NK-92 (cell line): Measurements from ENCODE around the gene LBR.

Source experiments
- DNase-seq: peaks from one replicate; lab custom pipeline; 2025; ENCODE audit not compliant: unreplicated experiment; lab: John Stamatoyannopoulos, UW

LBR gene

DNA sequence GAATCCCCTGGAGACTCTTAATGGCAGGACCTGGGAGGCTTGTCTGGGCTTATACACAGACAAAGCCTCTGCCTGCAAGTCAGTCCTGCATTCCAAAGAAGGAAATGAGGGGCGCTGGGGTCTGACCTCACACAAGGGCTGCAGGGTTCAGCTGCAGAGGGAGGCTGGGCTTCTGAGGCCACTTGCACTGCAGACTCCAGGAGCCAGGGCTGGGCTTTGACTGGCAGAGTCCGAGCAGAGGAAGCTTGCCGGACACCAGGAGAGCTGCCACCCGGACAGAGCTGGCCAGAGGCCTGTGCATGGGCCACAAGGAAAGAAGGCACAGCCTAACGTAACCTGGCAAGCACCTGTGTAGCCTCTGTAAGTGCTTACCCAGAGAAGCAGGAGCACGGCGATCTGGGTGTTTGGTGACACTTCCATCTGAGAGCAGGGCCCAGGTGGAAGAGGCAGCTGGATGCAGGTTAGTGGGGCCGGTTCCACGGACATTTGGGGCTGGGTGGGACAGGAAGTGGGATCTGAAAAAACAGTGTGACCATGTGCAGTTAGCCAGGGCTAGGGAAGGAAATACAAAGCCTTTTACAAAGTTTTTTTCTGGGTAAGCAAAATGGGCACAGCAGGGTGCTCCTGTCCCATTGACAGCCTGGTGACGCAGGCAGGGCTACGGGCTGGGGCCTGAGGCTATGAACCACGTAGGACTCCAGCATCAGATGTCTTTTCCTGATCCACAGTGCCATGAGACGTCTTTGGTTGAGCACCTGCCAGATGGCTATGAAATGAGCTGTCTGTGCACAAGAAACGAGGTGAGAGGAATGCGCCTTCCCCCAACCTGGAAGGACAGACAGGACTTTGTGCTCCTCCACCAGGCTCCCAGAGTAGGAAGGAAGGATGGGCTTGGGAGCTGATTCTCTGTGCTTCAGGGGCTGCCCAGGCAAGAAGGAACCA, 37.3 kb upstream of the LBR start:
- DNase-seq, result no peak

DNA sequence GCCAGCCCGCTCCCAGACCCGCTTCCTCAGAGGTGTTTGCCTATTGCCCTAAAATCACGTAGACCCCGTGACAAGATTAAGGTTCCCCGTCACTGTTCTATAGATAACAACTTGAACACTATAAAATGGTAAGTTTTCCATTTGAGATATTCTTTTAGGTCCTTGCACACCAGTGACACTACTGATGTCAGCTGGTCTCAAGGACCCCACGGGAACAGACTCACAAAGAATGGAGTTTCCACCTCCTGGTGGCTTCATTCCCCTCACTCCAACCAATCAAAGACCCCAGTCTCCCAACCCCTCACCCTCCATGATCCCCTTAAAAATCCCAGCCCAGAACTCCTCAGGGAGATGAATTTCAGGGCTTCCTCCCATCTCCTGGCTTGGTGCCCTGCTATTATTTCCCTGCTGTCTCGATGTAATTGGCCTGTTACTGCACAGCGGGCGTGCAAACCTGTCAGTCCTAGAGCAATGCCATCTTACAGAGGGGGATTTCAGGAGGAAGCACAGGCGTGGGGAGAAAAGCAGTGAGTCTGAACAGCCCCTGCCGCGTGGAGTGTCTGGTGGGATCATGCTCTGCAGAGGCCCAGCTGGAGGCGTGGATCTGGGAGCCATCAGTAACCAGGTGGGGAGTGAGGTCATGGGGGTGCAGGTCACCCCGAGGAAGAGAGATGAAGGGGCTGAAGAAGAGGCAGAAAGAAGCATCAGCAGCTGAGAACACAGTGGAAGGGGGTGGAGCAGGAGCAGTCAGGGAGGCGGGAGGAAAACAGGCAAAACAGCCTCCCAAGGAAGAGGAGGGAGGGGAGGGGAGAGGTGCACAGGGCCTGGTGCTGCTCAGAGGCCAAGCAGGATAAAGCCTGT, 35.1 kb upstream of the LBR start:
- no peak for DNase-seq

DNA sequence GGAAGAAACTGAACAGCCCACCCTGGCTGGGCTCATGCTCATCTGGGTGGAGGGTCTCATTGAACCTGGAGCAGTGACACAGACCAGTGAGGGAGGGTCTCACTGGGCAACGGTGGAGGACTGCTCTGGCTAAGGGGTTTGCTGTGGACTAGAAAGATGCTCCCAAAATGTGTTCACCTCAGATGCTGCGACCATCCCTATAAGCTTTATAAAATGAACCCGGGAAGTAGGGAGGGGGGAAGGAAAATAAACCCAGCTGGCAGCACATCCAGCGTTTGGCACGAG, 34.5 kb upstream of the LBR start:
- DNase-seq, result no peak

GRCh38 chr1:225461533-225462428, 33.9 kb upstream of the LBR start:
- no peak for DNase-seq

GRCh38 chr1:225460737-225461532, 33.1 kb upstream of the LBR start:
- DNase-seq, result no peak

GRCh38 chr1:225460021-225460736, 32.3 kb upstream of the LBR start:
- DNase-seq, result no peak

DNA sequence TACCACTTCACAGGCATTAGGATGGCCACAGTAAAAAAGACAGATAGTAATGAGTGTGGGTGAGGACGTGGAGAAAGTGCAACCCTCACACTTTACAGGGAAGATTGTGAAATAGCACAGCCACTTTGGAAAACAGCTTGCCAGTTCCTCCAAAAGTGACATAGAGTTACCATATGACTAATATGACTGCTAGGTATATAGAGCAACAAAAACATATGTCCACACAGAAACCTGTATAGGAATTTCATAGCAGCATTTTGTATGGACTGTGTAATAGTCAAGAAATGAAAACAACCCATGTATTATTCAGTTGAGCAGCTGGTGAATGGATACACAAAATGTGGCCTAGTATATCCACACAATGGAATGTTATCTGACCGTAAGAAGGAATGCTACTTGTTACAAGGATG, 30.4 kb upstream of the LBR start:
- no peak for DNase-seq

DNA sequence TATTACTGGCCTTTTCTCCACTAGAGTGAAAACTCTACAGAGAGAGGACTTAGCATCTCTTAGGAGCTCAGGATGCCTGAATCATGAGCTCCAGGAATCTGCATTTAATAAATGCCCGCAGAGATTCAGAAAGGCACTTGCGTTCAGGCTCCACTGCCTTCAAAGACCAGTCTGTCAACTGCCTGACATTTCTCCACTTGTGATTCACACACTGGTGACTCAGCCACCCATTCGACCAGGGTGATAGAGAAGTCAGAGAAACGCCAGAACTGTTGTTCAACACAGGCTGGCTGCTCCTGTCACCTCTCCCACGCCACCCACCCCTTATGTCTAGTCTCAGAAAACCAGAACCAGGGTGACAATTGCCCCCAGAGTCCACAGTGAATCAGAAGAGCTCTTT, 26.9 kb upstream of the LBR start:
- DNase-seq, result no peak

GRCh38 chr1:225453797-225454648, 26.2 kb upstream of the LBR start:
- DNase-seq, result no peak

GRCh38 chr1:225451840-225452515, 24.1 kb upstream of the LBR start:
- no peak for DNase-seq

GRCh38 chr1:225451340-225451739, 23.5 kb upstream of the LBR start:
- DNase-seq, result no peak

DNA sequence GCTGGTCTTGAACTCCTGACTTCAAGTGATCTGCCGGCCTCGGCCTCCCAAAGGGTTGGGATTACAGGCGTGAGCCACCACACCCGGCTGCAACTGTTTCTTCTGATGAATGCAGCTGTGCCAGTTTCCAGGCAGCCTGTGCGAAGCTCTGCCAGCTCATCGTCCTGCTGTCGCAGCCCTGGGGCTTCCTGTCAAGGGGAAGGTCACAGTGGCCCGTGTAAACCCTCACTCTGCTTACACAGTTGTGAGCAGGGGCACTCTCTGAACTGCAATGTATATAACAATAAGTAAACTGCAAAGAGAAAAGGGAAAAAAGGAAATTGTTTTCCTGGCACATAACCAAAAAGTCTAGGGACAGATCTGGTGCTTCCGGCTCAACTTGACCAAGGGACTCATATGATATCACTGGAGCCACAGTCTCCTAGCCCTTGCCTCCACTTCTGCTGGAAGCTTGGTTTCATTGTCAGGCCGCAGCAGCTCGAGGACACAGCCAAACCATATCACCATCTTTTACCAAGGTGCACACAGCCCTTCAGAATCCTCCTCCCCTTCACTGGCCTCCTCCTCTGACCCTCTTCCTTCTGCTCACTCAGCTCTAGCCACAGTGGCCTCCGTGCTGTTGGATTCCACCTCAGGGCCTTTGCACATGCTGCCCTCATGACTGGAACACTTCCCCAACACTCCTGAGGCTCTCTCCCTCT, 22.8 kb upstream of the LBR start:
- no peak for DNase-seq

DNA sequence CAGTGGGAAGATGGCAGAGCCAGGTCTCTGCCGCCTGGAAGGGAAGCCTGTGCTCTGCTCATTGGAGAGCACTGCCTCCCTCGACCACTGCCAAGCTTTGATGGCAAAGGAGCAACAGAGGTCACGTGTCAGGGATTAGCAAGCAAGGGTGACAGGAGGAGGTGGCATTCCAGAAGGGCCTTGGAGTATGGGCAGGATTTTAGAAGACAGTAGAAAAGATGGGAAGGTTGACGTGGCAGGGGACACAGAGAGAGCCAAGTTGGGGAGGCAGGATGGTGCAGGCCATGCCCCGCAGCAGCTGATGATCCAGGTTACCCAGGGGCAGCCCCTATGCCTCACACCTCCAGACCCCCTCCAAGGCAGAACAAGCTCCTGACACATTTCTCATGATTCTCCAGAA, 21.9 kb upstream of the LBR start:
- no peak for DNase-seq

DNA sequence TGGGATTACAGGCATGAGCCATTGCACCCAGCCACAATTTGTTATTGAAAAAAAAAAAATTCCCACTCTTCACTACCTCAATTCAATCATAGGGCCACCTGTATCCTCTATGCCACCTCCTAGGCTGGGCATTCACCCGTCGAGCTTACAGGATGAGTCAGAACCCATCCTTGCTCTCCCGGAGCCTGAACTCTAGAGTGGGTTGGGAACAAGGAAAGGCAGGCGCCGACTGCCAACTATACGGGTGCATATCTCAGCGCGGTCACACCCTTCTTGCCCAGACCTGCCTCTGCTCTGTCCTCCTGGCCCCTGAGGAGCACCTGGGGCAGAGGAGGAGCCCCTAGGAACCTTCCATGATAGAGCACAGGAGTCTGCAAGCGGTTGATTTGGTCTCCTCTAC, 21.4 kb upstream of the LBR start:
- no peak for DNase-seq

DNA sequence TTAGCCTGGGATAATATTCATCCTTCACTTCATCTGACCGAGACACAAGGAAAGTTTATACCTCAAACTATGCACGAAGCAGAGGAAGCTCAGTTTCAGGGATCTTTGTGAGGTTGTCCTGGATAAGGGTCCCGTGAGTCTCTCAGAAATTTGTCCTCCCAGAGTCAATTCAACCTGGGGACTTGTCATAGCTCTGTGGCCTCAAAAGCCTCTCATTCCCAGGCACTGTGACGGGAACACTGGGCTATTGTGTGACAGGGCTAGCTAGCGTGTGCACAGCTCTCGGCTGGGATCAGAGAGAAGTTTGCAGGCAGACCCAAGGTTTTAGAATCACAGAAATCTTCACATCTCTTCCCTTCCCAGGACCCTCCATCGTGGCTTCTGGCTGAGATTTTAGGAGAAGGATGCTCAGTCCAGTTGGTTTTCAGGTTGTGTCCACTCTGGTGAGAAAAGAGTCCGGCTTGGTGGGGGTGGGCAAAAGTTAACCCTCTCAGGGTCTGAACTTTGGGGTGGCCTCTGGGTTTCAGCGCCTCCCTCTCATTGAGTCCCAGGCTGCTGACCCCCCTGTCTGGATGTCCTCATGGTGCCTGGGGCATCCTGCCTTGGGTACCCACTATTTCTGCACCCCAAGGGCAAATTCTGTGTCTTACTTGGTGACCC, 20.4 kb upstream of the LBR start:
- no peak for DNase-seq

DNA sequence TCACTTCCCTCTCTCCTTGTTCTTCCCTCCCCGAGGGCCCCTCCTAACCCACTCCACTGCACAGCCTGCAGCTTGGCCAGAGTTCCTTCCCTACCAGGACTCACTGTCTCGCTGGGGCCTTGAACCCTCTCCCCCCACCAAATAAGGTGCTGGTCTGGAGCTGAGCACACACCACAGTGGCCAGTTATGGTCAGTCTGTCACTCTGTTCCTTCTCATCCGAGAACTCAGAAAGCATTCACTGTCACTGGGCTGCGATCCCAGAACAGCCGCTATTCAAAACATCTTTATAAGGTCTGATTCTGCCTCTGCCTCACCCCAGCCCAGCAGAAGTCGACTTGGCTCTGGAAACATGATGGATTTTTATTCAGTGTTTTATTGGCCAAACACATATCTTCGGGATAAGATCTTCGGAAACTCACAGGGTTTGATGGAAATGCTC, 19.8 kb upstream of the LBR start:
- DNase-seq, result no peak

DNA sequence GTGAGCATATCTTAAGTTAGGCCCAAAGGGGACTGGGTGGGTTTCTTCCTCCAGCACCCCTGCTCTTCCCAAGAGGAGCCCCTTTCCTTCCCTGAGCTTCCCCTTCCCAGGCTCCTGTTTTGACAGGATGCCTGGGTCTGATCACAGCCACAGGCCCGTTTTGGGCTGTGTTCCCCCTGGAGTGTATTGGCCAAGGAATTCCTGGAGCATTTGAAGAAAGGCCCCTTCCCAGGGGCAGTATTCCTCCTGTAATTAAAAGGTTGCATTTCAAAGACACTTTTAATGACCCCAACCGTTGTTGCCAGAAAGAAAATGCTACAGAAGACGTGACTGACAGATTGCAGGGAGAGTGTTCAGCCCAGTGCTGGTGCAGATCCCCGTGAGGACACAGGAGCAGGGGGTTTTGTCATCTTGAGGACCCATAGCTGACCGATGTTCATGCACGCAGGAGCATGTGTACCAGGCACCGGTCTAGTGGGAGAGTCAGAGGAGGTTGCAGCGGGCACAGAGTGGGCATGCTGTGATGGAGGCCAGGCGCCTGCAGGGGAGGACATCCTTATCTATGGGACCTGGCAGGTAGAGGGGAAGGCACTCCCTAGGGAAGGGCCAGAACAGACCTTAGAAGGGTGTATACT, 19.3 kb upstream of the LBR start:
- no peak for DNase-seq
